COLO668 (cell line): ENCODE data around the gene PRDM16.
"Not testable (repeated sequence)": the region's sequence is repeated elsewhere in the genome, so short reads cannot be mapped to it uniquely, and the experiment has no call there.

ENCODE experiments used
- DNase-seq: peaks from one replicate; lab custom pipeline; 2025; ENCODE audit not compliant: unreplicated experiment; lab: John Stamatoyannopoulos, UW

The PRDM16 gene

GRCh38 chr1:3080053-3080955 is 11.3 kb downstream of the PRDM16 start:
- no peak for DNase-seq

GRCh38 chr1:3081171-3081683 is 12.2 kb downstream of the PRDM16 start:
- DNase-seq = no peak

- no peak for DNase-seq
Measured at GRCh38 chr1:3082051-3082450, 13.0 kb downstream of the PRDM16 start.

- no peak for DNase-seq
Measured at GRCh38 chr1:3082571-3083516, 13.8 kb downstream of the PRDM16 start.

- DNase-seq = no peak
Measured at GRCh38 chr1:3084154-3084553, 15.2 kb downstream of the PRDM16 start.

- DNase-seq = no peak
Measured at GRCh38 chr1:3084726-3085125, 15.7 kb downstream of the PRDM16 start.

GRCh38 chr1:3085721-3086120 is 16.7 kb downstream of the PRDM16 start:
- no peak for DNase-seq

GRCh38 chr1:3086272-3086974 is 17.4 kb downstream of the PRDM16 start:
- DNase-seq = no peak

- DNase-seq = no peak
Measured at GRCh38 chr1:3087049-3087448, 18.0 kb downstream of the PRDM16 start.

- DNase-seq = not testable (repeated sequence)
Measured at GRCh38 chr1:3087946-3088668, 19.1 kb downstream of the PRDM16 start.

- no peak for DNase-seq
Measured at GRCh38 chr1:3089490-3089889, 20.5 kb downstream of the PRDM16 start.

- DNase-seq = no peak
Measured at GRCh38 chr1:3091334-3091733, 22.3 kb downstream of the PRDM16 start.

- DNase-seq = no peak
Measured at GRCh38 chr1:3092530-3092929, 23.5 kb downstream of the PRDM16 start.

- DNase-seq = no peak
Measured at GRCh38 chr1:3093898-3094626, 25.1 kb downstream of the PRDM16 start.

GRCh38 chr1:3094863-3095780 is 26.1 kb downstream of the PRDM16 start:
- DNase-seq = no peak

GRCh38 chr1:3096345-3096744 is 27.3 kb downstream of the PRDM16 start:
- DNase-seq = no peak

- no peak for DNase-seq
Measured at GRCh38 chr1:3097231-3097630, 28.2 kb downstream of the PRDM16 start.

GRCh38 chr1:3097861-3098260 is 28.9 kb downstream of the PRDM16 start:
- no peak for DNase-seq

GRCh38 chr1:3099861-3100260 is 30.9 kb downstream of the PRDM16 start:
- no peak for DNase-seq
